SK-N-SH (cell line): Measurements from ENCODE around the gene TMEM44.

ENCODE experiments used
- CTCF ChIP-seq: fragments of 200-600 bp; sonication (generic); IDR thresholded peaks from 2 replicates; pipeline ENCODE4 v1.6.1; 2017; ENCODE audit warnings: antibody characterized with exemption, mild to moderate bottlenecking, moderate library complexity
- EZH2phosphoT487 ChIP-seq: fragments of 200-600 bp; sonication (generic); IDR thresholded peaks from 2 replicates; pipeline ENCODE4 v1.6.1; 2017; ENCODE audit warnings: low read depth, mixed run types, mild to moderate bottlenecking, antibody characterized with exemption, moderate library complexity, borderline replicate concordance
- FOSL2 ChIP-seq: IDR thresholded peaks from 2 replicates; pipeline ENCODE4 v1.4.0; 2012; ENCODE audit warnings: low read depth, mild to moderate bottlenecking, moderate library complexity, borderline replicate concordance
- JUND ChIP-seq: IDR thresholded peaks from 2 replicates; pipeline ENCODE4 v1.4.0; 2012
- MAX ChIP-seq: IDR thresholded peaks from 2 replicates; pipeline ENCODE4 v1.4.0; 2012; ENCODE audit warnings: low read depth
- PBX3 ChIP-seq: IDR thresholded peaks from 2 replicates; pipeline ENCODE4; 2012
- POLR2AphosphoS5 ChIP-seq: IDR thresholded peaks from 2 replicates; pipeline ENCODE4 v1.6.1; 2012; ENCODE audit warnings: low read depth, low read length
- RAD21 ChIP-seq: IDR thresholded peaks from 2 replicates; pipeline ENCODE4 v1.6.1; 2012; ENCODE audit warnings: mild to moderate bottlenecking, low read length
- REST ChIP-seq: IDR thresholded peaks from 2 replicates; pipeline ENCODE4 v1.6.1; 2012; ENCODE audit warnings: mild to moderate bottlenecking, low read depth, low read length, moderate library complexity
- SMC3 ChIP-seq: IDR thresholded peaks from 2 replicates; pipeline ENCODE4 v1.6.1; 2012; ENCODE audit warnings: low read depth, low read length, improper control_type of control experiment
- USF2 ChIP-seq: fragments of 150-350 bp; IDR thresholded peaks from 2 replicates; pipeline ENCODE4 v1.6.1; 2017; ENCODE audit warnings: antibody characterized with exemption, low read length, low read depth, borderline replicate concordance

- TF ChIP-seq SMC3 (no peak), POLR2AphosphoS5 (no peak), RAD21 (no peak), CTCF (no peak), JUND (no peak), REST (no peak), USF2 (no peak), EZH2phosphoT487 (no peak), MAX (no peak), PBX3 (no peak), FOSL2 (no peak)
These were observed 39.7 kb upstream of the TMEM44 start for GRCh38 chr3:194672876-194673275.
